HUES64 (cell line): Measurements from ENCODE around the gene AQP12A.

ENCODE experiments used
- H3K27ac ChIP-seq: 2 replicates; pipeline ENCODE4 v1.7.0; 2013; ENCODE audit warnings: low read depth, low read length, inconsistent platforms
- H3K27me3 ChIP-seq: 2 replicates; pipeline ENCODE4 v1.6.1; 2013; ENCODE audit warnings: mild to moderate bottlenecking, low read length; ENCODE audit not compliant: insufficient read depth
- H3K36me3 ChIP-seq: 2 replicates; pipeline ENCODE4 v1.6.1; 2013; ENCODE audit warnings: mild to moderate bottlenecking, low read length; ENCODE audit not compliant: insufficient read depth
- H3K4me1 ChIP-seq: 2 replicates; pipeline ENCODE4 v1.6.1; 2013; ENCODE audit warnings: mild to moderate bottlenecking, low read length, moderate library complexity; ENCODE audit not compliant: insufficient read depth
- H3K4me3 ChIP-seq: 2 replicates; pipeline ENCODE4 v1.5.1; 2013; ENCODE audit warnings: mild to moderate bottlenecking, low read length, moderate library complexity
- H3K9ac ChIP-seq: 2 replicates; pipeline ENCODE4 v1.6.1; 2013; ENCODE audit warnings: mild to moderate bottlenecking, low read depth, low read length
- H3K9me3 ChIP-seq: 2 replicates; pipeline ENCODE4 v1.6.1; 2013; ENCODE audit warnings: low read depth, low read length; ENCODE audit not compliant: insufficient read depth
- WGBS: fragments of 150-250, 120-280 bp; methylation state at CpG from one replicate; pipeline ENCODE4 v1.1.7; 2013; ENCODE audit warnings: missing lambda C conversion rate; 5-methylcytosine and 5-hydroxymethylcytosine counted together

The AQP12A gene

GRCh38 chr2:240728361-240728760, 36.7 kb downstream of the AQP12A start:
- Histone ChIP-seq H3K4me3 (no peak overlapping the region), H3K36me3 (peaks cover 42% of the 10 kb centered on the region), H3K9me3 (no peaks in the 10 kb centered on the region), H3K27me3 (no peaks in the 10 kb centered on the region), H3K9ac (no peak overlapping the region), H3K27ac (no peak overlapping the region), H3K4me1 (no peaks in the 10 kb centered on the region)
- 94% methylated on average over 10 of the region's 10 CpGs for WGBS

GRCh38 chr2:240728827-240729226, 37.2 kb downstream of the AQP12A start:
- WGBS = 87% methylated on average over 7 of the region's 7 CpGs
- Histone ChIP-seq H3K27me3 (no peaks in the 10 kb centered on the region), H3K36me3 (peaks cover 42% of the 10 kb centered on the region), H3K9me3 (no peaks in the 10 kb centered on the region), H3K4me1 (no peaks in the 10 kb centered on the region), H3K9ac (no peak overlapping the region), H3K4me3 (no peak overlapping the region), H3K27ac (no peak overlapping the region)

DNA sequence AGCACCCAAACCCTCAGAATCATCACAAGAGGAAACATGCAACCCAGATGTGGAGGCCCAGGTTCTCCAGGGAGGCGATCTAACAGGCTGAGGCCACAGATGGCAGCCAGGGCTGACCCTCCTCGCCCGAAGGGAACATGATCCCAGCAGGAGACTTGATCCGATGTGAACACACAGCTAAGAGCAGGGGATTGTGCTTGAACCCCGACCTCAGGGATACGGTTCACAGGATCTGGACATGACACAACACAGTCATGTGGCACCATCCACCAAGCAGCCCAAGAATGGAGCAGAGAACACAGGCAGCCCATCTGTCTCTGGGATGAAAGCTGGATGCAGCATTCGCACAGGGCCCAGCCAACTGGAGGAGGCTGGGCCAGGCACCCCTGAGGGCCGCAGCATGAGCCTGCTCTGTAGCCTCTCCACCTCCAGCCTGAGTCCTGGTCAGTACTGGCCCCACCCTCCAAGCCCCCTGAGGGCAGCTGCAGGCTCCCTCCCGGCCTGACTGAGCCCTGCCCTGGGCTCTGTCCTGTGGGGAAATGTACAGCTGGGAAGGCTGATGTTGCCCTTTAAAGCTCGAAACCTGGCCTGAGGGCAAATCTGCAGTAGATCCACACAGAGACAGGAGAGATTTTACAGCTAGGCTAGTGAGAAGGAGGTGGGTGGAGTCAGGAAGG, 39.0 kb downstream of the AQP12A start:
- Histone ChIP-seq H3K9me3 (no peaks in the 10 kb centered on the region), H3K4me1 (no peaks in the 10 kb centered on the region), H3K27me3 (no peaks in the 10 kb centered on the region), H3K4me3 (no peak overlapping the region), H3K36me3 (peaks cover 42% of the 10 kb centered on the region), H3K9ac (no peak overlapping the region), H3K27ac (no peak overlapping the region)
- WGBS = 92% methylated on average over 10 of the region's 10 CpGs

DNA sequence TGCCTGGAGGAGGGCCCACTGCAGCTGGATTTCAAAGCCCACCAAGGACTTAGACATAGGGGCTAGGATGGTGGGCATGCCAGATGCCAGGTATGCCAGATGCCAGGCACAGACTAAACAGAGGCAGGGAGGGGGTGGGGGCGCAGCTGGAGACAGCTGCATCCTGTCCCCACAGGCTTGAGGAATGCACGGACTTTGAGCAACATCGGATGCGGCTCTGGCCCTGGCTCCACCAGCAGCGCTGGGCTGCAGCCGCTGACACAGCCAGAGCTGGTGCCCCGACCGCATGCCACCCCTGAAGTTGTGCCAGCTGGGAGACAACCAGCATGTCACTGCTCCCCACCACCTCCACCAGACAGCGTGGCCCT, 39.5 kb downstream of the AQP12A start:
- 95% methylated on average over 9 of the region's 9 CpGs for WGBS
- Histone ChIP-seq H3K27ac (no peak overlapping the region), H3K4me1 (no peaks in the 10 kb centered on the region), H3K9me3 (no peaks in the 10 kb centered on the region), H3K36me3 (peaks cover 40% of the 10 kb centered on the region), H3K9ac (no peak overlapping the region), H3K4me3 (no peak overlapping the region), H3K27me3 (no peaks in the 10 kb centered on the region)

DNA sequence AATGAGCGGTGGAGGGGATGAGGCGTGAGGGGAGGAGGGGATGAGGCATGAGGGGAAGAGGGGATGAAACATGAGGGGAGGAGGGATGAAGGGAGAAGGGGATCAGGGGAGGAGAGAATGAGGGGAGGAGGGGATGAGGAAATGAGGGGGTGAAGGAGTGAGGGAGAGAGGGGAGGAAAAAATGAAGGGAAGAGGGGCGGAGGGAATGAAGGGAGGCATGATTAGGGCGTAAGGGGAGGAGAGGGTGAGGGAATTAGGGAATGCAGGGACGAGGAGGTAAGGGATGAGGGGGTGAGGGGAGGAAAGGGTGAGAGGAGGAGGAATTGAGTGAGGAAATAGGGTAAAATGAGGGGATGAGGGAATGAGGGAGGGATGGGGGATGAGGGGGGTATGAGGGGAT, 40.5 kb downstream of the AQP12A start:
- Histone ChIP-seq H3K27ac (no peak overlapping the region), H3K9ac (no peak overlapping the region), H3K9me3 (no peaks in the 10 kb centered on the region), H3K4me3 (no peak overlapping the region), H3K27me3 (no peaks in the 10 kb centered on the region), H3K36me3 (peaks cover 44% of the 10 kb centered on the region), H3K4me1 (no peaks in the 10 kb centered on the region)
- WGBS = 88% methylated on average over 5 of the region's 5 CpGs

GRCh38 chr2:240732911-240733622, 41.4 kb downstream of the AQP12A start:
- no peak overlapping the region for H3K9ac ChIP-seq
- WGBS = 92% methylated on average over 10 of the region's 10 CpGs
- peaks cover 51% of the 10 kb centered on the region for H3K36me3 ChIP-seq
- H3K27me3 ChIP-seq = no peaks in the 10 kb centered on the region
- H3K4me3 ChIP-seq = no peak overlapping the region
- no peaks in the 10 kb centered on the region for H3K9me3 ChIP-seq
- no peaks in the 10 kb centered on the region for H3K4me1 ChIP-seq
- H3K27ac ChIP-seq = no peak overlapping the region

- no peaks in the 10 kb centered on the region for H3K9me3 ChIP-seq
- no peak overlapping the region for H3K27ac ChIP-seq
- H3K27me3 ChIP-seq = no peaks in the 10 kb centered on the region
- H3K9ac ChIP-seq = no peak overlapping the region
- 92% methylated on average over 24 of the region's 24 CpGs for WGBS
- H3K4me1 ChIP-seq = no peaks in the 10 kb centered on the region
- H3K4me3 ChIP-seq = no peak overlapping the region
- peaks cover 57% of the 10 kb centered on the region for H3K36me3 ChIP-seq
Measured at GRCh38 chr2:240733803-240734495, 42.3 kb downstream of the AQP12A start.

DNA sequence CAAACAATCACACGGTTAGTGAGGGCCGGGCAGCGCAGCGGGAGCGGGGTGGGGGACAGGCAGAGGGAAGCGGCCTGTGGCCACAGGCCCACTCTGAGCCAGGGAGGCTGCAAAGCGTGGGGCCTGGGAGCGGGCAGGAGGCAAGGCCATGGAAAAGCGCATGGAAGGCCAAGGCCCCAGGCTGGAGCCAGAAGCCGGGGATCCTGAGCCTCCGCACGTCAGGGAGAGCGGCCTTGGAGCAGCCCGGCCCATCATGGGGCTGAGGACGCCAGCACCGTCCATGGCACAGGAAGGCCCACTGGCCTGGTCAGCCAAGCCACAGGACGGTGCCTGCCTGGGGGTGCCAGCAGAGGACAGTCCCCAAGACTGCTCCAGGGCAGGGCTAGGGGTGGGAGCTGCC, 43.1 kb downstream of the AQP12A start:
- Histone ChIP-seq H3K9ac (no peak overlapping the region), H3K9me3 (no peaks in the 10 kb centered on the region), H3K4me3 (no peak overlapping the region), H3K36me3 (peaks cover 61% of the 10 kb centered on the region), H3K27ac (no peak overlapping the region), H3K4me1 (no peaks in the 10 kb centered on the region), H3K27me3 (no peaks in the 10 kb centered on the region)
- WGBS = 96% methylated on average over 17 of the region's 17 CpGs

- 90% methylated on average over 10 of the region's 10 CpGs for WGBS
- peaks cover 68% of the 10 kb centered on the region for H3K36me3 ChIP-seq
Measured at GRCh38 chr2:240735476-240735875, 43.8 kb downstream of the AQP12A start.

GRCh38 chr2:240736281-240737250, 44.9 kb downstream of the AQP12A start:
- H3K4me3 ChIP-seq = no peak overlapping the region
- H3K27ac ChIP-seq = no peak overlapping the region
- no peaks in the 10 kb centered on the region for H3K27me3 ChIP-seq
- 91% methylated on average over 35 of the region's 35 CpGs for WGBS
- no peak overlapping the region for H3K9ac ChIP-seq
- H3K9me3 ChIP-seq = no peaks in the 10 kb centered on the region
- H3K36me3 ChIP-seq = peaks cover 78% of the 10 kb centered on the region
- no peaks in the 10 kb centered on the region for H3K4me1 ChIP-seq

More at GRCh38 chr2:240735476-240735875, 43.8 kb downstream of the AQP12A start:
- Histone ChIP-seq H3K4me3 (no peak overlapping the region), H3K27me3 (no peaks in the 10 kb centered on the region), H3K9ac (no peak overlapping the region), H3K9me3 (no peaks in the 10 kb centered on the region), H3K27ac (no peak overlapping the region), H3K4me1 (no peaks in the 10 kb centered on the region)
